Measurements from ENCODE around the gene BUB1.

DNA sequence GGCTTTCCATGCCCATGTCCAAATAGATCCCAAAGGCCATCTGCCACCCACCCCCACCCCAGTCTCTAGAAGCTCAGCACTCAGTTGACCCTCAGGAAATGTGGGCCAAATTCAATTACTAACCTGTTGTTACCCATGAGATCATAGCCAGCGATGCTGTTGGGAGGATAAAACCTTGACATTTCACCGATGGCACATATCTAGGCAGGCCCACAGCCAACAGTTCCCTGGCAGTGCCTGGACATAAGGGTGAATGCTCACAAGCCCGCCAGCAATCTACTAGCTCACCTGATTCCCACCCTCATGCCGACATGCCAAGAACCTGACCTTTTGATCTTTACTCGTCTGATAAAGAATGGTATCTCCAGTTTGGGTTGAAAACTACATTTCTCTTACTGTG is 42.7 kb upstream of the BUB1 start:
- no peak for TF ChIP-seq EZH2 (IDR thresholded peaks at IDR 0.05)
- no peak for TF ChIP-seq POLR2AphosphoS5 (IDR thresholded peaks at IDR 0.05; ENCODE audit: borderline replicate concordance, low read depth, low read length)
